ENCODE results near the gene SOD3.

The SOD3 gene

GRCh38 chr4:24835696-24836095 lies 40.3 kb downstream of the SOD3 start:
- no peak overlapping the region for H3K4me3 ChIP-seq (ENCODE audit: low read depth, low read length)
- DNase-seq (ENCODE audit: low read depth): no peak
- in situ Hi-C loops (cut with HindIII; ENCODE audit: low sequenced_read_pairs): no loop called here
- TF ChIP-seq, protein P1, sequence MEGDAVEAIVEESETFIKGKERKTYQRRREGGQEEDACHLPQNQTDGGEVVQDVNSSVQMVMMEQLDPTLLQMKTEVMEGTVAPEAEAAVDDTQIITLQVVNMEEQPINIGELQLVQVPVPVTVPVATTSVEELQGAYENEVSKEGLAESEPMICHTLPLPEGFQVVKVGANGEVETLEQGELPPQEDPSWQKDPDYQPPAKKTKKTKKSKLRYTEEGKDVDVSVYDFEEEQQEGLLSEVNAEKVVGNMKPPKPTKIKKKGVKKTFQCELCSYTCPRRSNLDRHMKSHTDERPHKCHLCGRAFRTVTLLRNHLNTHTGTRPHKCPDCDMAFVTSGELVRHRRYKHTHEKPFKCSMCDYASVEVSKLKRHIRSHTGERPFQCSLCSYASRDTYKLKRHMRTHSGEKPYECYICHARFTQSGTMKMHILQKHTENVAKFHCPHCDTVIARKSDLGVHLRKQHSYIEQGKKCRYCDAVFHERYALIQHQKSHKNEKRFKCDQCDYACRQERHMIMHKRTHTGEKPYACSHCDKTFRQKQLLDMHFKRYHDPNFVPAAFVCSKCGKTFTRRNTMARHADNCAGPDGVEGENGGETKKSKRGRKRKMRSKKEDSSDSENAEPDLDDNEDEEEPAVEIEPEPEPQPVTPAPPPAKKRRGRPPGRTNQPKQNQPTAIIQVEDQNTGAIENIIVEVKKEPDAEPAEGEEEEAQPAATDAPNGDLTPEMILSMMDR (IDR thresholded peaks at IDR 0.05; ENCODE audit: low read depth, low read length, missing control alignments): no peak

- TF ChIP-seq, protein P1 (IDR thresholded peaks at IDR 0.05; ENCODE audit: low read depth, low read length, missing control alignments): no peak
Measured at GRCh38 chr4:24836661-24837242, 41.4 kb downstream of the SOD3 start.

GRCh38 chr4:24837336-24837735 lies 42.0 kb downstream of the SOD3 start:
- no peak for DNase-seq (ENCODE audit: low read depth)
- TF ChIP-seq, protein P1 (IDR thresholded peaks at IDR 0.05; ENCODE audit: low read depth, low read length, missing control alignments): no peak
- H3K4me3 ChIP-seq (ENCODE audit: low read depth, low read length): no peak overlapping the region
- in situ Hi-C loops (cut with HindIII; ENCODE audit: low sequenced_read_pairs): no loop called here

More at GRCh38 chr4:24836661-24837242, 41.4 kb downstream of the SOD3 start:
- no peak for DNase-seq (ENCODE audit: low read depth)
- in situ Hi-C loops (cut with HindIII; ENCODE audit: low sequenced_read_pairs): no loop called here
- H3K4me3 ChIP-seq (ENCODE audit: low read depth, low read length): no peak overlapping the region

GRCh38 chr4:24837781-24838180 lies 42.4 kb downstream of the SOD3 start:
- in situ Hi-C loops (cut with HindIII; ENCODE audit: low sequenced_read_pairs): no loop called here
- DNase-seq (ENCODE audit: low read depth): no peak
- TF ChIP-seq, protein P1 (IDR thresholded peaks at IDR 0.05; ENCODE audit: low read depth, low read length, missing control alignments): no peak
- H3K4me3 ChIP-seq (ENCODE audit: low read depth, low read length): no peak overlapping the region

GRCh38 chr4:24840362-24840761 lies 45.0 kb downstream of the SOD3 start:
- no peak for DNase-seq (ENCODE audit: low read depth)
- TF ChIP-seq, protein P1 (IDR thresholded peaks at IDR 0.05; ENCODE audit: low read depth, low read length, missing control alignments): no peak
- no peak overlapping the region for H3K4me3 ChIP-seq (ENCODE audit: low read depth, low read length)

DNA sequence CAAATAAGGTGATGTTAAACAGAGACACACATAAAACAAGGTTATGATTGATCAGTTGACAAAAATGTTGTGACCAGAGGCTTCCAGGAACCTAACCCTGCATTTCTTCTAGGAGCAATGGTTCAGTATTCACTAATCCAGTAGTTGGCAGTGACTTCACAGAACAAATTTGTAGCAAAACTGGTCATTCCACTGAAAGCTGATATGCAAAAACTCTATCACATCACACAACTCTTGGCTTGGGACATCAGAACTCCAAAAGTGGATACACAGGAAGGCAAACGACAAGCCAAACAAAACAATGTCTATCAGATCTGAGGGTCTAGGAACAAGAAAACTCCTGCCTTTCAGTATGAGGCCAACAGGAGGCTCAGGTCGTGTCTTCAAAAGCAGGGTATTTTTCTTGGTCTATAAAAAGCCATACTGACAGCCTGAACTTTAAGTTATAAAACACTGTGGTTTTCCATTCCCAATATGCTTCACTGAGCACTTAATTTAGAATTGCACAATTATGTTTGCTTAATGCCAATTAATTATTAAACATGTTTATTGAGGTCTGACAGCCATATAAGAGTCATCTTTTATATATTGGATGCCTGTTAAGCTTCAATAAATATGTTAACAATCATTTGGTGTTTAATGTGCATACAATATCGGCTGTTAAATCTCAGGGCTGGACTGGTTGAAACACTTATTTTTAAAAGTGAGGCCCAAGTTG lies 45.6 kb downstream of the SOD3 start:
- in situ Hi-C loops (cut with HindIII; ENCODE audit: low sequenced_read_pairs): loop anchor here (5.0 kb wide), 1 partner anchor 69 kb away; no protein-coding TSS in a partner anchor
- no peak overlapping the region for H3K4me3 ChIP-seq (ENCODE audit: low read depth, low read length)
- DNase-seq (ENCODE audit: low read depth): no peak
- TF ChIP-seq, protein P1 (IDR thresholded peaks at IDR 0.05; ENCODE audit: low read depth, low read length, missing control alignments): peak; percentile 13

More at GRCh38 chr4:24840362-24840761, 45.0 kb downstream of the SOD3 start:
- in situ Hi-C loops (cut with HindIII; ENCODE audit: low sequenced_read_pairs): loop anchor here (5.0 kb wide), 1 partner anchor 68 kb away; no protein-coding TSS in a partner anchor
